ENCODE measurements around the gene ELK1. TPM values are rescaled to one million over a fixed set of nuclear protein-coding genes. Genes with fewer than 3 reads are reported as not detected.
A peak's percentile ranks its signal among the peaks of the same experiment; 100 is the strongest.

Gene ELK1
- total RNA-seq, 4 donors from 2014 or later = 14.9 to 18.2 (median 16.1) TPM

GRCh38 chrX:47593522-47593921 lies 56.8 kb downstream of the ELK1 start:
- DNase-seq = no peak
- Histone ChIP-seq H3K4me1 (no peaks in the 10 kb centered on the region), H3K27ac (no peak overlapping the region), H3K4me3 (no peak overlapping the region), H3K27me3 (no peaks in the 10 kb centered on the region), H3K9me3 (no peaks in the 10 kb centered on the region), H3K36me3 (no peaks in the 10 kb centered on the region)
- TF ChIP-seq POLR2A (IDR thresholded peaks at IDR 0.05) = no peak

- Histone ChIP-seq H3K4me3 (no peak overlapping the region), H3K9me3 (no peaks in the 10 kb centered on the region), H3K27me3 (no peaks in the 10 kb centered on the region), H3K27ac (no peak overlapping the region), H3K36me3 (no peaks in the 10 kb centered on the region), H3K4me1 (no peaks in the 10 kb centered on the region)
- DNase-seq = peak in 1 of 3 donors; percentile 13
- TF ChIP-seq CTCF (IDR thresholded peaks at IDR 0.05) (no peak), POLR2A (IDR thresholded peaks at IDR 0.05) (no peak)
Observed at GRCh38 chrX:47590984-47591383, 59.4 kb downstream of the ELK1 start.

GRCh38 chrX:47587906-47588735 lies 62.2 kb downstream of the ELK1 start:
- Histone ChIP-seq H3K9me3 (no peaks in the 10 kb centered on the region), H3K27me3 (no peaks in the 10 kb centered on the region)

GRCh38 chrX:47587091-47587891 lies 63.1 kb downstream of the ELK1 start:
- no peak for TF ChIP-seq POLR2A (IDR thresholded peaks at IDR 0.05)
- TF ChIP-seq CTCF (IDR thresholded peaks at IDR 0.05) = no peak
- H3K27me3 ChIP-seq = no peaks in the 10 kb centered on the region
- no peaks in the 10 kb centered on the region for H3K36me3 ChIP-seq
- no peak overlapping the region for H3K27ac ChIP-seq
- no peaks in the 10 kb centered on the region for H3K4me1 ChIP-seq
- peak in 1 of 3 donors; percentile 24 for DNase-seq
- no peak overlapping the region for H3K4me3 ChIP-seq
- H3K9me3 ChIP-seq = no peaks in the 10 kb centered on the region

More at GRCh38 chrX:47587906-47588735, 62.2 kb downstream of the ELK1 start:
- TF ChIP-seq POLR2A (IDR thresholded peaks at IDR 0.05) (no peak), CTCF (IDR thresholded peaks at IDR 0.05) (no peak)
- Histone ChIP-seq H3K27ac (no peak overlapping the region), H3K4me1 (no peaks in the 10 kb centered on the region), H3K4me3 (no peak overlapping the region), H3K36me3 (no peaks in the 10 kb centered on the region)
- DNase-seq = peak in 1 of 3 donors; percentile 42

GRCh38 chrX:47586043-47586787 lies 64.1 kb downstream of the ELK1 start:
- peak in 1 of 3 donors; percentile 36 for DNase-seq
- Histone ChIP-seq H3K4me1 (no peaks in the 10 kb centered on the region), H3K27ac (no peak overlapping the region), H3K36me3 (no peaks in the 10 kb centered on the region), H3K27me3 (no peaks in the 10 kb centered on the region), H3K9me3 (no peaks in the 10 kb centered on the region), H3K4me3 (no peak overlapping the region)
- TF ChIP-seq CTCF (IDR thresholded peaks at IDR 0.05) (no peak), POLR2A (IDR thresholded peaks at IDR 0.05) (no peak)

Small RNA genes lying within 50 kb of the gene (small RNA-seq; reads per million reads assigned to genes)
- 0 reads per million in 2 donors for gene MIR4769

Other genes with a start within 250 kb of the ELK1 start
- 10 to 100 TPM; 10.3 to 21.2 (median 16.1) TPM for gene ZNF41, start 167.3 kb downstream of the ELK1 start, total RNA-seq
- 10 to 100 TPM; 55.7 to 78.4 (median 72.5) TPM for gene ARAF, start 89.4 kb downstream of the ELK1 start, total RNA-seq
- 10 to 100 TPM; 22.5 to 80.0 (median 39.7) TPM for gene TIMP1, start 68.1 kb downstream of the ELK1 start, total RNA-seq
- under 1 TPM in 1 of 4 donors, not detected in 3; 0.67 TPM for gene SYN1, start 30.7 kb downstream of the ELK1 start, total RNA-seq
- gene CFP, start 20.6 kb downstream of the ELK1 start, total RNA-seq = 1 to 10 TPM; 1.1 to 7.4 (median 4.4) TPM
- 100 to 1,000 TPM in 1 of 4 donors, 10 to 100 TPM in 3; 40.5 to 148 (median 77.5) TPM for gene UXT, start 8.6 kb upstream of the ELK1 start, total RNA-seq
- 10 to 100 TPM in 2 of 4 donors, 1 to 10 TPM in 2; 8.3 to 13.9 (median 10.6) TPM for gene ZNF81, start 186.3 kb upstream of the ELK1 start, total RNA-seq